PFSK-1 (cell line): ENCODE data around the gene FXYD2.

Experiments used
- FOXP2 ChIP-seq: optimal IDR thresholded peaks from 2 replicates; pipeline ENCODE3; 2011; ENCODE audit warnings: borderline replicate concordance, control low read depth, inconsistent platforms; ENCODE audit not compliant: insufficient read depth; ENCODE audit errors: extremely low read length, extremely low read depth
- POLR2AphosphoS5 ChIP-seq: IDR thresholded peaks from 2 replicates; pipeline ENCODE4 v1.6.1; 2012; ENCODE audit warnings: low read depth, mild to moderate bottlenecking, control low read depth, low read length, moderate library complexity
- SIN3A ChIP-seq: IDR thresholded peaks from 2 replicates; pipeline ENCODE4 v1.6.1; 2012; ENCODE audit warnings: mild to moderate bottlenecking, low read length, moderate library complexity, borderline replicate concordance; ENCODE audit not compliant: insufficient read depth
- TAF1 ChIP-seq: IDR thresholded peaks from 2 replicates; pipeline ENCODE4 v1.6.1; 2012; ENCODE audit warnings: low read length, control low read depth, borderline replicate concordance; ENCODE audit not compliant: insufficient read depth
- TF ChIP-seq, protein P1 (sequence below), 2 experiments: IDR thresholded peaks; 2 replicates each; pipeline versions ENCODE4 v1.6.1 to v1.8.0; 2011 to 2012; ENCODE audit warnings: low read depth in 2 of 2, low read length in 2 of 2, control low read depth in 1 of 2, inconsistent platforms in 1 of 2, mild to moderate bottlenecking in 1 of 2, moderate library complexity in 1 of 2; ENCODE audit not compliant: insufficient read depth in 1 of 2

DNA sequence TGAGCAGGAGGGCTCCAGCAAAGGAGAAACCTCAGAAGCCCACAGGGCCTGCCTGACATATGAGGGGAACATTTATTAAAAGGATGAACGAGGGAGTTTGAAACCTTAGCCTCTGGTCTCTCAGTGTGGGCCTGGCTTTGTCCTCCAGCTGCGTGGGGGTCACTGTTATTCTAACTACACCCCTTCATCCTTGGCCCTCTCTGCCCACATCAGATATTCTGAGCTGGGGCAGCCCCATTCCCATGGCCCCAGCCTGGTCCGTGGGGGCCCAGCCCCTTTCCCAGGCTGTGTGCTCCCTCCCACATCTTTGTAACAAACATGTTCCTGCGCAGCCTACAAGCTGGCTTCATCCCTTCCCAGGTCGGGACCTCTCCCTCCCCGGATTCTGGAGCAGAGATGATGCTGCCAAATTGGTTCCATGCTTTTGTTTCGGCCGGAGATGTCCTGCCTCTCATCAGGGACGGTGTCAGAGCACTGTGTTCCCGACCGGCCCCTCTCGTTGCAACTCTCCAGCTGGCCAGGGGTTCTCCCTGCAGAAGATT lies 47.9 kb upstream of the FXYD2 start:
- TF ChIP-seq, protein P1, sequence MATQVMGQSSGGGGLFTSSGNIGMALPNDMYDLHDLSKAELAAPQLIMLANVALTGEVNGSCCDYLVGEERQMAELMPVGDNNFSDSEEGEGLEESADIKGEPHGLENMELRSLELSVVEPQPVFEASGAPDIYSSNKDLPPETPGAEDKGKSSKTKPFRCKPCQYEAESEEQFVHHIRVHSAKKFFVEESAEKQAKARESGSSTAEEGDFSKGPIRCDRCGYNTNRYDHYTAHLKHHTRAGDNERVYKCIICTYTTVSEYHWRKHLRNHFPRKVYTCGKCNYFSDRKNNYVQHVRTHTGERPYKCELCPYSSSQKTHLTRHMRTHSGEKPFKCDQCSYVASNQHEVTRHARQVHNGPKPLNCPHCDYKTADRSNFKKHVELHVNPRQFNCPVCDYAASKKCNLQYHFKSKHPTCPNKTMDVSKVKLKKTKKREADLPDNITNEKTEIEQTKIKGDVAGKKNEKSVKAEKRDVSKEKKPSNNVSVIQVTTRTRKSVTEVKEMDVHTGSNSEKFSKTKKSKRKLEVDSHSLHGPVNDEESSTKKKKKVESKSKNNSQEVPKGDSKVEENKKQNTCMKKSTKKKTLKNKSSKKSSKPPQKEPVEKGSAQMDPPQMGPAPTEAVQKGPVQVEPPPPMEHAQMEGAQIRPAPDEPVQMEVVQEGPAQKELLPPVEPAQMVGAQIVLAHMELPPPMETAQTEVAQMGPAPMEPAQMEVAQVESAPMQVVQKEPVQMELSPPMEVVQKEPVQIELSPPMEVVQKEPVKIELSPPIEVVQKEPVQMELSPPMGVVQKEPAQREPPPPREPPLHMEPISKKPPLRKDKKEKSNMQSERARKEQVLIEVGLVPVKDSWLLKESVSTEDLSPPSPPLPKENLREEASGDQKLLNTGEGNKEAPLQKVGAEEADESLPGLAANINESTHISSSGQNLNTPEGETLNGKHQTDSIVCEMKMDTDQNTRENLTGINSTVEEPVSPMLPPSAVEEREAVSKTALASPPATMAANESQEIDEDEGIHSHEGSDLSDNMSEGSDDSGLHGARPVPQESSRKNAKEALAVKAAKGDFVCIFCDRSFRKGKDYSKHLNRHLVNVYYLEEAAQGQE (IDR thresholded peaks at IDR 0.05; ENCODE audit: insufficient read depth in 1 of 2, low read depth in 2 of 2, low read length in 2 of 2) = no peak
- no peak for TF ChIP-seq POLR2AphosphoS5
- no peak for TF ChIP-seq TAF1
- no peak for TF ChIP-seq FOXP2
- no peak for TF ChIP-seq SIN3A
